Retinal pigment epithelial cell (primary cell): ENCODE data around the gene PLAC8.

ENCODE experiments used
- DNase-seq: peaks from one replicate; pipeline ENCODE4 v3.0.0-alpha.2; 2010; ENCODE audit warnings: low read depth
- H3K4me3 ChIP-seq: 2 replicates; pipeline ENCODE4 v1.5.1; 2011; ENCODE audit warnings: mild to moderate bottlenecking, low read length, control low read depth, moderate library complexity
- TF ChIP-seq, protein P1 (sequence below): conservative IDR thresholded peaks from 2 replicates; pipeline ENCODE4 v1.5.1; 2011; ENCODE audit warnings: low read depth, low read length, control low read depth, inconsistent platforms

The PLAC8 gene, protein sequence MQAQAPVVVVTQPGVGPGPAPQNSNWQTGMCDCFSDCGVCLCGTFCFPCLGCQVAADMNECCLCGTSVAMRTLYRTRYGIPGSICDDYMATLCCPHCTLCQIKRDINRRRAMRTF

DNA sequence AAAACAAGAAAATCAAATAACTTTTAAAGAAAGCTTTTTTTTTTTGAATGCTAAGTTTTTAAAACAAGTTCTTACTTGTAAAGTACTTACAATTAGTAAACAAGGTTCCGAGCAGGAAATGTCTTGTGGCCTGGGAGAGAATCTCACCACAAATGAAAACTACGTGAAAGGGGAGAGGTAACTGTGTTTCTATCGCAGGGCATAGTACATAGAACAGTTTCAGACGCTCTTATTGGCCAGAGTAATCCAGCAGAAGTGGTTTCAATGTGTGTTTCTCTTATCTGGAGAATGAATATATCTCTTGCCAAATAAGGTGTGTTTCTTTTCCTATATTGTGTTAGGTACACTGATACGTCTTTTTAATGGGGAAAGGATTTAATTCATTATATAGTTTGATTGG is at the start of gene PLAC8:
PLAC8 (minus strand) TSS at position 154 of the 400 bp plus-strand sequence. CDS start 6,808 bp downstream, outside the sequence.
- no peak for DNase-seq
- H3K4me3 ChIP-seq = no peak within 1 kb of the TSS

DNA sequence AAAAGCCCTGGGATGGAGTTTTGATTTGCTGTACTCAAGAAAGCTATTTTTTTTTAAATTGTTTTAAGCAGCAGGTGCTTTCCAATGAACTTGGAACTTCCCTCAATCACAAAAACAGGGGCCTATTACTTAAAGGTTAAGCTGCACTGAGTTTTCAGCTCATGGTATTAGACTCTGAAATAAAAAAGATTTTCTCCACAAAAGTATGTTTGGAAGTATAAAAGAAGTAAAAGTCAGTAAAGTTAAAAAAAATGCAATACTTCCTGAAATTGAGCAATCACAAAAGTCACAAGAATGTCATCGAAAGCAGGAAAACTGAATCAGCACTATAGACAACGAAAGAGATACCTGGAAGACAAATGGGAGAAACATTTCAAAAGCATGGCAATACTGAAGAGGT is 38.9 kb upstream of the PLAC8 start:
- no peak for DNase-seq
- H3K4me3 ChIP-seq = no peak overlapping the region
- TF ChIP-seq, protein P1, sequence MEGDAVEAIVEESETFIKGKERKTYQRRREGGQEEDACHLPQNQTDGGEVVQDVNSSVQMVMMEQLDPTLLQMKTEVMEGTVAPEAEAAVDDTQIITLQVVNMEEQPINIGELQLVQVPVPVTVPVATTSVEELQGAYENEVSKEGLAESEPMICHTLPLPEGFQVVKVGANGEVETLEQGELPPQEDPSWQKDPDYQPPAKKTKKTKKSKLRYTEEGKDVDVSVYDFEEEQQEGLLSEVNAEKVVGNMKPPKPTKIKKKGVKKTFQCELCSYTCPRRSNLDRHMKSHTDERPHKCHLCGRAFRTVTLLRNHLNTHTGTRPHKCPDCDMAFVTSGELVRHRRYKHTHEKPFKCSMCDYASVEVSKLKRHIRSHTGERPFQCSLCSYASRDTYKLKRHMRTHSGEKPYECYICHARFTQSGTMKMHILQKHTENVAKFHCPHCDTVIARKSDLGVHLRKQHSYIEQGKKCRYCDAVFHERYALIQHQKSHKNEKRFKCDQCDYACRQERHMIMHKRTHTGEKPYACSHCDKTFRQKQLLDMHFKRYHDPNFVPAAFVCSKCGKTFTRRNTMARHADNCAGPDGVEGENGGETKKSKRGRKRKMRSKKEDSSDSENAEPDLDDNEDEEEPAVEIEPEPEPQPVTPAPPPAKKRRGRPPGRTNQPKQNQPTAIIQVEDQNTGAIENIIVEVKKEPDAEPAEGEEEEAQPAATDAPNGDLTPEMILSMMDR = no peak

More for the DNA sequence above, at the start of gene PLAC8:
- TF ChIP-seq, protein P1 = no peak

DNA sequence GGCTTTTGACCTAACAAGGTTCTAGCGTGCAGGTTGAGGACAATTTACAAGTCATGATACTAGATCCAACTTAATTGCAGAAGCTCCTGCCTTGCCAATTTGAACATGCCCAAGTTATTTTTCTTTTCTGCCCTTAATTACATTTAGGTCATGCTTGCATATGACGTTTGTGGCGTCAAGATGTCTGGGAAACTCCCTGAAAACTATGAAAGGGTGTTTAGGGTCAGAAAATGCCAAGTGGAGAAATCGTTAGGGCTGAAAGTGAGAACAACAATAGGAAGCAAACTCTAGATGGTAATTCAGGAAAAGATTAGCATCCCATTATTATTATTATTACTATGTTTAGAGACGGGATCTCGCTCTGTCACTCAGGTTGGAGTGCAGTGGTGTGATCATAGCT is 38.2 kb upstream of the PLAC8 start:
- no peak for DNase-seq
- H3K4me3 ChIP-seq = no peak overlapping the region
- TF ChIP-seq, protein P1 = no peak

DNA sequence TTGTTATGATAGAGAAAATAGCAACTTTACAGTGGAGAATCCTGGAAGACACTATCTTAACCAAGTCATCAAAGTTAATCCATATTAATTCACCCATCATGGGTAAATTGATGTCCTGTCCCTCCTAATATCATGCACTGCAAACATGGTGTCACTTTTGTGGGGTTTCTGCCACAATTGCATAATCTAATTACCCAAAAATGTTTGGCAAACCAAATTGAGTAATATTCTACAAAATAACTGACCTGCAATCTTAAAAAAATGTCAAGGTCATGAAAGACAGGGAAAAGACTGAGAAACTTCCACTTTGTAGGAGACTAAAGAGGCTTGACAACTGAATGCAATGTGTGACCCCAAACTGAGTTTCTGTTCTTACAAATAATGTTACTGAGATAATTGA is 37.1 kb upstream of the PLAC8 start:
- H3K4me3 ChIP-seq = no peak overlapping the region
- DNase-seq = no peak
- TF ChIP-seq, protein P1 = no peak

DNA sequence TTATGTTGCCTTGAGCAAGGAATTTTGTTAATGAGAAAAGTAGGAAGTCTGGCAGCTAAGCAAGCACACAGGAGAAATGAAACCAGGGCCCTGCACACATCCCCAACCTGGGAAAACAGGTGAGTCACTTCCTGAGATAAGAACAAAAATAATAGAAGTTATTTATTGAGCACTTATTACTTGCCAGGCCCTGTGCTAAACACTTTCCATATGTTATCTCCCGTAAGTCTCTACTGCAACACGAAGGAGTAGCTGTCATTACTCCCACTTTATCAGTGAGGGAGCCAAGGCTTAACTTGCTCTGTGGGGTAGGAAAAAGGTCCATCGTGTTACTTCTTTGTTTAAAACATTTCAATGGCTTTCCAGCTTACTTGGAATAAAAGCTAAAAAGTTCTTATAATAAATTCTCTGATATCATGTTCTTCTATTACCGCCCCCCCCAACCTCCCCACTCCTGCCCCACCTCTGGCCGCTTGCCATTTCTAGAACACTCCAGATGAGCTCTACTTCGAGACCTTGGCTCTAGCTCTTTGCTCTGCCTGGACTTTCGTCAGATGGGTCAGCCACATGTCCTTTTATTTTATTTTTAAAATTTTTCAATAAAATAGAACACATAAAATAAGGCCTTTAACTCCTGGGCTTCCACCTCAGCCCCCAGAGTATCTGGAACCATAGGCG is 36.3 kb upstream of the PLAC8 start:
- TF ChIP-seq, protein P1 = no peak
- DNase-seq = no peak
- H3K4me3 ChIP-seq = no peak overlapping the region

DNA sequence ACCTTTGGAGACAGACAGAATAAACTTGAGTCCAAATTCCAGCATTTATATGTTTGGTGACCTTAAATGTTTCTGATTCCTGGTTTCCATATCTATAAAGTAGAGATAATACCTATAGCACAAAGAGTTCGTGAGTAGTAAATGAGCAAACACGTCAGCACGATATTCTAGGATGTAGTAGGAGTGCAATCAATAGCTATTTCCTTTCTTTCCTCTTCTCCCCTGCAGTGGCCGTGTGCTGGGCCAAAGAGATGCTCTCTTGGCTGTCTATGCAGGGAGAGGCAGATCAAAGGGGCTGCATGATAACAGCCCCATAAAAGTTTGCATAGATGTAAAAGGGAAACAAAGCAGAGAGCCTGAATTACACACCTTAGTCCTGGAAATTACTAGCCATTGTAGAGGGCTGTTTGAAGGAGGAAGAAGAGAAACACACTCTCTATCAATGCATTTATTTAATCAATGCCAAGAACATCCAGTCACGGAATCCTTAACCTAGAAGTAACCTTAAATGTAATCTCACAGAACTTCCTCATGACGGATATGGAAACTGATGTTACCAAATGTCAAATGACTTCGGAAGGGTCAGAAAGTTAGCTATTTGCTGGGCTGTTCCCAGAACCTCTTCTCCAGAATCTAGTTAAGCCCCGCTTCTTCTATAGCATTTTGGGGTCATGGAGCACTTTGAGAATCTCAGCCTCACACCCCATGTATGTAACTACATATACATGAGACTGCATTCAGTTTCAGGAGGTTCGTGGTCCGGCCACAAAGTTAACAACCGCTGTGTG is 35.5 kb upstream of the PLAC8 start:
- DNase-seq = no peak
- no peak overlapping the region for H3K4me3 ChIP-seq

More for the DNA sequence above, 35.5 kb upstream of the PLAC8 start:
- TF ChIP-seq, protein P1 = no peak
